NCI-H526 (cell line): ENCODE data around the gene CCT8.
A peak's percentile ranks its signal among the peaks of the same experiment; 100 is the strongest.

Experiments
- DNase-seq, 2 experiments: peaks; one replicate each; lab custom pipeline; 2025; lab: John Stamatoyannopoulos, UW

The CCT8 gene, protein sequence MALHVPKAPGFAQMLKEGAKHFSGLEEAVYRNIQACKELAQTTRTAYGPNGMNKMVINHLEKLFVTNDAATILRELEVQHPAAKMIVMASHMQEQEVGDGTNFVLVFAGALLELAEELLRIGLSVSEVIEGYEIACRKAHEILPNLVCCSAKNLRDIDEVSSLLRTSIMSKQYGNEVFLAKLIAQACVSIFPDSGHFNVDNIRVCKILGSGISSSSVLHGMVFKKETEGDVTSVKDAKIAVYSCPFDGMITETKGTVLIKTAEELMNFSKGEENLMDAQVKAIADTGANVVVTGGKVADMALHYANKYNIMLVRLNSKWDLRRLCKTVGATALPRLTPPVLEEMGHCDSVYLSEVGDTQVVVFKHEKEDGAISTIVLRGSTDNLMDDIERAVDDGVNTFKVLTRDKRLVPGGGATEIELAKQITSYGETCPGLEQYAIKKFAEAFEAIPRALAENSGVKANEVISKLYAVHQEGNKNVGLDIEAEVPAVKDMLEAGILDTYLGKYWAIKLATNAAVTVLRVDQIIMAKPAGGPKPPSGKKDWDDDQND

DNA sequence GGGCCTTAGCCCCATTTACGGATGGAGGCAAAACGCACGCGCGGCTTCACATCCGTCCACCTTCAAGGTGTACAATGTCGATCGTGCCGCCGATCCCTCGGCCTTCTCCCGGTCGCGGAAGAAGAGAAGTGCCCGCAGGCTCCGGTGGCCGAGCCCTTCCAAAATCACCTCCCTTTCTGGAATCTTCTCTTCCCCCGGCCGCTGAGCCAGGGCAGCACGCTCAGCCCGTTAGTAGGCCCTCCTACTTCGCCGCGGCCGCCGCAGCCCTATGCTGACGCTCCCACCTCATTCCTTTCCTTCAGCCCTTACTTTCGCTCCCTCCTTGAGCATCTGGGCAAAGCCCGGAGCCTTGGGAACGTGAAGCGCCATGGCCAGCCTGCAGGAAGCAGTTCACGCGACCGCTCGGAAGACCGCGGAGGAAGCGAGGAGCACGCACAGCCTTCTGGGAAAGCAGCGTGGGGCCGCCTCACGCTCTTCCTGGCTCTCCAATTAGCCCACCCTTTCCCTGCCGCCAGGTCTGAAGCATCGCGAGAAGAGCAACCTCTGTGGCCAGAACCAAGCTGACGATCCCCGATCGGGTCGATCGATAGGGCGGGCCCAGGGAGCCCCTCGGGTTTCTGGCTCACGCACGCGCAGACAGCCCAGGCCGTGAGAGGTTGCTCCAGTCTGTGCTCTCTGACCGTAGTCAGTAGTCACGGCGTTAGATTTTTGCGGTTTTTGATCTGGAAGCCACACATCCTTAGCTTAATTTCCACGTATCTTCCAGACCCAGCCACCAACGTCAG lies at the start of gene CCT8:
CCT8 (minus strand) TSS at position 427 of the 785 bp plus-strand sequence; CDS start at position 369, 58 bp downstream.
- DNase-seq = peak; percentile 98 to 99

DNA sequence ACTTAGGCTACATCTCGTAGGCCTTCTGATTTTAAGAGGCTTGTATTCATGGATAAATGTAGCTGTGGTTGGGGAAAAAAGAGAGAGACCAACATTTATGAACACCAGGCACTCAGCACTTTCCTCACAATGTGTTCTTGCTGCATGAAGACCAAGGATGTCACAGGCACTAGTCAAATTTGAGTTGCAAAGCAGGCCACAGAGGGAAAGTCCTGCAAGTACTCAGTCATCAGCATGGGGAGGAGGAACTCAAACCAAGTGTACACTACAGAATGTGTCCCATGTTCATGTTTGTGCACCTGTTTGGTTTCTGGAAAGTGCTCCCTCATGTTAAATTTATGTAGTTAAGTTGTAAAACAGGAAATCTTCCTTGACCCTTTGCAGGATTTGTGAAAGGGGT lies 48.3 kb upstream of the CCT8 start:
- peak; percentile 11 to 66 for DNase-seq

- no peak for DNase-seq
These were observed 44.0 kb upstream of the CCT8 start for GRCh38 chr21:29117372-29117955.

DNA sequence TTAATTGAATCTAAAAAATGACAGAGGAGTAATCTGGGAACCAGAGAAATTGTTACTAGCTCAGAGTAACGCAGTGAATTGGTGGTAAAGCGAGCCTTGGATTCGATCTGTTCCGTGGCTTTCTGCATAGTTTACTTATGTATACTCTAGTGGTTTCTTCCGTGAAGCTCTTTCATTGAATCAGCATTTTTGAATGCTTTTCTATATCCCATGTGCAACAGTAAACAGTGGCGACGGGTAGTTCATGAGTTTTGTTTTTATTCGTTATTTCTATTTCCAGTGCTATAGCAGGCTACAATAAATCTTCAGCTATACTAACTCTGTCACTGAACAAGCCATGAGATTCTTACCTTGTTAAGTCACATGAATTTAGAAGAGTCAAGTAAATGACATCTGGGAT lies 42.5 kb upstream of the CCT8 start:
- no peak for DNase-seq

DNA sequence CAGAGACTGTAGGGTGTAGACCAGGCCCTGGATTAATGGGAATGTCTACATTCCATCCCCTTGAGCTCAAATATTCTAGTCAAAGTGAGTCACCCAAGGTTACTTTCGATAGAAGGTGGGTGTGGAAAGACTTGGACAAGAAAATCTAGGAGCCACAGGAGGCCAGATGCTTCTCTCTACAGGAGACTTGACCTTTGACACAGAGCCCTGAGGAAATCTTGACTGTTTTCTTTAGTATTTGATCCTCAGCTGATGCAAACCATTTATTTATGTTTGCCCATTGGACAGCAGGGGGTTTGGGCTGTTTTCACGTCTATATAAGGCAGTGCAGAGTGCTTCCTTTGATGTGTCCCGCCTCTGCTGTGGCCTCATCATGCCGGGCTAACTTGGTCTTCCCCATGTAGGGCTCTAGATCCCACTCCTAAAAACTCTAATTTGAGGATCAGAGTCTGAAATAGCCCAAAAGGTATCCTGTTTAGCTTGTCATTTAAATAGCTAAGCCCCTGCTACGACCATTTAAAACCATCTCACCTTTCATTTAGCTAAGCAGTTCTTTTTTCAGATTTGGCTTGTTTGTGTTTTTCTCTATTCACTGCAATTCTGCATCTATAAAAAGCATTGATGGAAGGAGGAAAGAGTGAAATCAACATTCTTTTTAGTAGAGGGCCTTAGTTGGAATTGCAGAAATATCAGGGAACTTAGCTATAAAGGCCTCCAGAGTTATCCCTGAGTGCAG lies 41.5 kb upstream of the CCT8 start:
- DNase-seq = no peak

GRCh38 chr21:29105218-29105617 lies 31.8 kb upstream of the CCT8 start:
- DNase-seq = no peak

GRCh38 chr21:29104239-29104708 lies 30.8 kb upstream of the CCT8 start:
- no peak for DNase-seq

DNA sequence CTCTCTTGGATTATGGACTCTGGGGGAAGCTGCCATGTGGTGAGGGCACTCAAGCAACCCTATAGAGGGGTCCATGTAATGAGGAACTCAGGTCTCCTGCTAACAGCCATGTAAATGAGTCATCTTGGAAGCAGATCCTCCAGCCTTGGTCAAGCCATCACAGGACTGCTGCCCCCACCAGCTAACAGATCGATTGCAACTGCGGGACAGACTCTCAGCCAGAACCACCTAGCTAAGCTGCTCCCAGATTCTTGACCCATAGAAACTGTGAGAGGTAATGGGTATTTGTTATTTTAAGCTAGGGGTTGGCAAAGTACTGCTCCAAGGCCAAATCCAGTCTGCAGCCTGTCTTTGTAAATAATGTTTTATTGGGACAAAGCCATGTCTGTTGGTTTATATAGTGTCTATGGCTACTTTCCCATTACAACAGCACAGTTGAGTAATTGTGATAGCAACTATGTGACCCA lies 29.4 kb upstream of the CCT8 start:
- DNase-seq = no peak

GRCh38 chr21:29098156-29098555 lies 24.7 kb upstream of the CCT8 start:
- no peak for DNase-seq

DNA sequence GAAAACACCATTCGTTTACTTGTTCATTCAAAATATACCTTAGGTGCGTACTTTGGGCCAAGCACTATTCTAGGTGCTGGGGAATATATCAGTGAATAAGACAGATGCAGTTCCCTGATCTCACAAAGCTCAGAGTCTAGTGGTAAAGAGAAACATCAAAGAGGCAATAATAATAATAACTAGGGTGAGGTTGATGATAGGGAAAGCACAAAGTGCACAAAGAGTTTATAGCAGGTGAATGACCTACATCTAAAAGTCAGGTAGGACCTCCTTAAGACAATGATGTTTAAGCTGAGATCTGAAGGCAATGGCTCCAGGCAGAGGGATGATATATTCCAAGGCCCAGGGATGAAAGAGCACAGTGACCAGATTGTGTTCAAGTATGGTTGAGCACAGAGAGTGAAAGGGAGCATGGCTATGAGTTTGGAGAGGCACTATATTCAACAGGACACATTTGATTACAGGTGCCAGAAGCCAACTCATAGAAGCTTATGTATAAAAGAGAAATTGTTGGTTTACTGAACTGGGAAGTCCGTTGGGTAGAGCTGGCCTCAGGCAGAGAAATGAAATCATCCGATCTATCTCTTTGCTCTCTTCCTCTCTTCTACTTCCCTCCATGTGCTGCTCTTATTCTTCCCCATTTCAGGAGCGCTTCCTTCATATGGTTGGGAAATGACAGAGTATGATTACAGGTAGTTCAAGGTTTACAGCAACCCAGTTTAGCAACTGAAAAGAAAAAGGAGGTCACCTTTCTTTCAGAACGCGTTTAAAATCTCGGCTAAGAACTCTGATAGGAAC lies 23.0 kb upstream of the CCT8 start:
- DNase-seq = peak; percentile 6 to 29

GRCh38 chr21:29092102-29092959 lies 18.9 kb upstream of the CCT8 start:
- DNase-seq = no peak

DNA sequence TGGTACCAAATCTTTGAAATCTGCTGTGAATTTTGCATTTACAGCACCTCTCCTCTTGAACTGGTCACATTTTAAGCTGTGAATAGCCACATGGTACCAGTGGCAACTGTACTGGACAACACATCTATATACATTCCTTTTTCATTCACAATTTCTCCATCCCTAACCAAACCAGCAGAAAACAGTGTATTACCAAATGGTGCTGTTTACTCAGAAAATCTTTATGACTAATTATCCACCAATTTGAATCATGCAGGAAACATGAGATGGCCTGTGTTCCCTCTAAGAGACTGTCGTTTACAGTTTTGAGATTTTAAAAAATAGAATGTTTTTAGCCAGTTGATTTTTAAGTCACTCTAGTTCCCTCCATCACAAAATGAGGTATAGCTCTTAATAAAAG lies 17.6 kb upstream of the CCT8 start:
- no peak for DNase-seq

DNA sequence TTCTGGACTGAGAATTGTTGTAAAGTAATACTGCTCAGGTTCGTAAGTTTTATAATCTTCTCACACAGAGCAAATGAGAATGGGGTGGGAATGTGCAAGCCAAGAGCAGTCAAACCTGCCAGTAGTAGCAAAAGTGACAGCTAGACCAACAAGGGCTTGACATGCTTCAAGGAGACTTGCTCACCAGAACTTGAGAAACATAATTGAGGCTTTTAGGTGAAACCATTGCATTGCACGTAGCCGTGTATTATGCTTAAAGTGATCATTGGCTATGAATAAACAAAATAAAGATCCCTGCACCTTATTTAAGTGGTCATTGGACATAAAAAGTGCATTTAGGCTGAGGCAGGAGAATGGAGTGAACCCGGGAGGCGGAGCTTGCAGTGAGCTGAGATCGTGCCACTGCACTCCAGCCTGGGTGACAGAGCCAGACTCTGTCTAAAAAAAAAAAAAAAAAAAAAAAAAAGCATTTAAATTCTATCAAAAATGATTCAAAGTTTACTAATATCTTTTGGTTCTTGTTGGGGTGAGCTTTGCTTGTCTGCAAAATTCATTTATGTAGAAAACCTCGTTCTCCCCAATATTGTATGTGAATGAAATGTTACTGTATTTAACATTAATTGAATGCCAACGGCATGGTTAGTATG lies 11.8 kb upstream of the CCT8 start:
- DNase-seq = no peak

DNA sequence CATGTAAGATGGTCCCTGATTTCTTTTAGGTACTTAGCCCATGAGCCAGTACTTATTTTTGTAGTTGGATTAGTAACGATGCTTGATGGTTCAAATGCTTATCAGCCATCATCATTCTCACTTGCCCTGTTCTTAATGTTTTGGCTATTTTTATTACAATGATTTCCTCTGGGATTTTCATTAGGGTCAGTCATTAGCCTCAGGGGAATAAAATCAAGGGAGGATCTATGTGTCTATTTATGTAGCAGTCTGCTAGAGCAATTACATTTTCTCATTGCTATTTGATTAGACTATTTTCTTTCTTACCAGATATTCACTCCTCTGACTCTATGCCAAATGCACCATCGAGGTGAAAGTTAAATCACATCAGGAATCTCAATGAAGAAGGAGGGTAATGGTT lies 10.9 kb upstream of the CCT8 start:
- DNase-seq = no peak

GRCh38 chr21:29083306-29083705 lies 9.9 kb upstream of the CCT8 start:
- no peak for DNase-seq

DNA sequence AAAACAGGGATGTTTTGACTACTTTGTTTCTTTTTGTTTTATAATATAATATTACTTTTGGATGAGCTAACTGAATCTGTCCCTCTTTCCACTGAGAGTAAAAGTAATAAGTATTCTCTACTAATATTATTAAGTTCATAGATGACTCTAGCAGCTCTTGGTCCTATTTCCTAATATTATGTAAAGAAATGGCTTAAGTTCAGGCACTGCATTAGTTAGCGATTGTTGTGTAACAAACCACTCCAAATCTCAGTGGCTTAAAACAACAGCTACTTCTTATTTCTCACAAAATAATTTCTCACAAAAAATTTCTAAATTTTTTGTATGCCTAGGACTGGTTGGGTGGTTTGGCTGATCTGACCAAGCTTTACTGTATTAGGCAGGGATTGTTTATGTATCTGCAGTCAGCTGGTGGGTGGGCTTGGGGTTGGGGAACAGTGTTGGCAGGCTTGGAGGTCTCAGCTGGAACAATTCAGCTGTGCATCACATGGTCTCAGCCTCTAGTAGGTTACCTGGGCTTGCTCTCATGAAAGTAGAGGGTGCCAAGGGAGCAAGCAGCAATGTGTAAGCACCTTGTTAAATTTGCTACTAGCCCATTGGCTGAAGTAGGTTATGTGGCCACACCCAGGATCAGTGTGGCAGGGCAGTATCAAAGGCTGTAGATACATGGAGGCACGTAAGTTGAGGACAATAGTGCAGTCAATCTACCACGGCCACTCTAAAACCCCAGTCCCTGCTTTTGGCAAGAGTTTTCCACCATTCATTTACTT lies 8.8 kb upstream of the CCT8 start:
- DNase-seq = no peak

DNA sequence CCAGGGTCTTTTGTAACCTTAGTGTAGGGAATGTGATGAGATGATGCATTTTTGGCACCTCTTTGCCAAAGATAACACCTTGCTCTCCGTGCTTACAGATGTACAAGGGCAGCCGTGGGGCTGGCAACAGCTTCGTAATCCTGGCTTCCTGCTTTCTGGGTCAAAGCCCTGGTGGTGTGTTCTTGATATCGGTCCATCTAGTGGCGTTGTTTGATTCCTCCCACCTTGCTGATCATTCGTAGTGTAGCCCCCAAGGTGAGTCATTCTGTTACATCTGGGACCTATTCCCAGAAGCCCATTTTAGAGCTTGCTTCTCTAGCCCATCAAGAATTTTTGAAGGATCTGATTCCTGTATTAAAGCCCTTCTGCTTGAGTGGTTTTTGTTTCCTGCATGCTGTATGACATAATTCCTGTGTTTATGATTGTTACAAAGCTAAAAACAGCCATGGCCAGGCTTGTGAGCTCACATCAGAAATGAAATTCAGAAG lies 7.0 kb upstream of the CCT8 start:
- DNase-seq = no peak
